Stimulated activated naive B cell treated with anti-CD40 and anti-IgM and Interleukin-4, amounts not matched to agents 10 μg/mL and 1 μg/mL and 100 μg/mL, for 72 hours (primary cell): ENCODE results near the gene CCKAR.
"Not testable (repeated sequence)": the region's sequence is repeated elsewhere in the genome, so short reads cannot be mapped to it uniquely, and the experiment has no call there.

Experiments
- ATAC-seq, 2 donors: fragments of 150-1000 bp; cut with Tn5 transposase; replicated peaks; 2 replicates each; pipeline ENCODE4 v1.10.0; 2021; ENCODE audit warnings: moderate library complexity in 1 of 2
- DNase-seq: peaks from one replicate; pipeline ENCODE4 v3.0.0; 2021
- H3K27ac Mint-ChIP-seq: one replicate; pipeline ENCODE4 v1.8.0; 2022; ENCODE audit warnings: mild to moderate bottlenecking, mixed read lengths
- H3K27me3 Mint-ChIP-seq, 2 donors: one replicate each; pipeline ENCODE4 v1.8.0; 2022; ENCODE audit warnings: mixed read lengths in 2 of 2
- H3K36me3 Mint-ChIP-seq, 2 donors: one replicate each; pipeline ENCODE4 v1.8.0; 2022; ENCODE audit warnings: mixed read lengths in 2 of 2, mild to moderate bottlenecking in 1 of 2
- H3K4me1 Mint-ChIP-seq, 2 donors: one replicate each; pipeline ENCODE4 v1.8.0; 2022; ENCODE audit warnings: mixed read lengths in 2 of 2, mild to moderate bottlenecking in 1 of 2
- H3K4me3 Mint-ChIP-seq, 2 donors: one replicate each; pipeline ENCODE4 v1.8.0; 2022; ENCODE audit warnings: mild to moderate bottlenecking in 2 of 2, mixed read lengths in 2 of 2, moderate library complexity in 1 of 2
- H3K9me3 Mint-ChIP-seq, 2 donors: one replicate each; pipeline ENCODE4 v1.8.0; 2022; ENCODE audit warnings: mixed read lengths in 2 of 2, mild to moderate bottlenecking in 1 of 2

Gene CCKAR

DNA sequence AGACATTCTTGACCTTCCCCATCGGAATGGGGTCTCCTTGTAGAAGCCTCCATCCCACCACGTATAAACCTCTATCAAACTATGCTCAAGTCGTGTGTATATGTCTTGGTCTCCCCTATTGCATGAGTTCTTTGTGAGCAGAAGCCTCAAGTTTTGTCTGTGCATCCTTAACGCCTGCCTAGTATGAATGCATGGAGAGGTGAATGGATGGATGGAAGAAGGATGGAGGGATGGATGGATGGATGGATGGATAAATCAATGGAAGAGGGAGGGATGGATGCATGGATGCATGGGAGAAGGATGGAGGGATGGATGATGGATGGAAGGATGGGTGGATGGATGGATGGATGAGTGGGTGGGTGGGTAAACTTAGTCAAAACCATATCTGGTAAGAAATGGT, 17.0 kb upstream of the CCKAR start:
- H3K4me3 Mint-ChIP-seq: no peak overlapping the region
- peaks cover 0 to under 1% of the 10 kb centered on the region in 2 donors for H3K27me3 Mint-ChIP-seq
- DNase-seq (no peak), ATAC-seq (no peak)
- H3K9me3 Mint-ChIP-seq: no peaks in the 10 kb centered on the region
- H3K4me1 Mint-ChIP-seq: no peaks in the 10 kb centered on the region
- H3K27ac Mint-ChIP-seq: no peak overlapping the region
- no peaks in the 10 kb centered on the region for H3K36me3 Mint-ChIP-seq

DNA sequence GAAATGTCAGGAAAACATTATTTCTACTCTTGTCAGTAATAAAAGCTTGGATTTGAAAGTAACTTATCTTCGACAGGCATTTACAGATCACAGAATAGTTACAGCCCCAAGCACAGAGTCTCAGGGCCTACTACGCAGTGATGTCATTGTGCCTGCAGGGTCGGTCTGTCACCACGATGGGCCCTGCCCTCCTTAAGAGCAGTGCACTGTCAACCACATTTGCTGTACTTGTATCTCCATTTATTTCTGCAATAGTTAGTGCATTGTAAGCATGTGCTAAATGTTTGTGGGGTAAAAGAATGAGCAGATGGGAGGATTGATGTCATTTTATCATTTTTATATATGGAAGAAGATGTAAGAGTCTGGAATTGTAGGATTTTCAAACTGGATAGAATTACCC, 13.6 kb upstream of the CCKAR start:
- Mint-ChIP-seq H3K9me3 (peaks cover 3 to 6% of the 10 kb centered on the region in 2 donors), H3K4me1 (no peaks in the 10 kb centered on the region), H3K27ac (no peak overlapping the region), H3K36me3 (peaks cover 0 to 2% of the 10 kb centered on the region in 2 donors), H3K4me3 (no peak overlapping the region), H3K27me3 (peaks cover 0 to 8% of the 10 kb centered on the region in 2 donors)
- DNase-seq (no peak), ATAC-seq (no peak)

DNA sequence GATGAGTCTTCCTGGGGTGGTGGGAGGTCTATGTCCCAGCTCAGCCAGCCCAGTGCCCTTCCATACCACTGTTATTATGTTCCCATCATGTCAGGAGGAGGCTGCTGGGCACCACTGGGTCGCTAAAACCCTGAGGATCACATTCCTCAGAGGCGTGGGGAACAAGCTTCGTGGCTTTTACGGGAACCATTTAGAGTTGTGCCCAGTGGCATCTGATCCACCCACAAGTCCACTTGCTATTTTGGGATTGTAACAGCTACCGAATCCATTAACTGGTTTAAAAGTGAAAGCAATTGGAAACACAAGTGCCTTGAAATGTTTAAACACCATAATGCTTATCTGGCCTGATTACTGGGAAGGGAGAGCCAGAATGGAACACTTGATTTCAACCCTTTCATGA, 13.1 kb upstream of the CCKAR start:
- Mint-ChIP-seq H3K27me3 (peaks cover 0 to 9% of the 10 kb centered on the region in 2 donors), H3K27ac (no peak overlapping the region), H3K4me3 (no peak overlapping the region), H3K4me1 (no peaks in the 10 kb centered on the region), H3K36me3 (peaks cover 0 to 2% of the 10 kb centered on the region in 2 donors), H3K9me3 (peaks cover 4 to 6% of the 10 kb centered on the region in 2 donors)
- DNase-seq (no peak), ATAC-seq (no peak)

DNA sequence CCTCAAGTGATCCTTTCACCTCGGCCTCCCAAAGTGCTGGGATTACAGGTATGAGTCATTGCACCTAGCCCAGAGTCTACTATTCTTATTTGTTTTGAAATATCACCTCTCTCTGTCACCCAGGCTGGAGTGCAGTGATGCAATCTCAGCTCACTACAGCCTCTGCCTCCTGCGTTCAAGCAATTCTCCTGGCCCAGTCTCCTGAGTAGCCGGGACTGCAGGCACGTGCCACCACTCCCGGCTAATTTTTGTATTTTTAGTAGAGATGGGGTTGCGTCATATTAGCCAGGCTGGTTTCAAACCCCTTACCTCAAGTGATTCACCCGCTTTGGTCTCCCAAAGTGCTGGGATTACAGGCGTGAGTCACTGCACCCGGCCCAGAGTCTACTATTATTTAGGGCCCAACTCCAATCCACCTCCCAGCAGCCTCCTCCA, 10.3 kb upstream of the CCKAR start:
- peaks cover 5 to 15% of the 10 kb centered on the region in 2 donors for H3K27me3 Mint-ChIP-seq
- DNase-seq, H3K9me3 Mint-ChIP-seq, H3K4me1 Mint-ChIP-seq, ATAC-seq, H3K4me3 Mint-ChIP-seq, H3K36me3 Mint-ChIP-seq, H3K27ac Mint-ChIP-seq: not testable (repeated sequence)

DNA sequence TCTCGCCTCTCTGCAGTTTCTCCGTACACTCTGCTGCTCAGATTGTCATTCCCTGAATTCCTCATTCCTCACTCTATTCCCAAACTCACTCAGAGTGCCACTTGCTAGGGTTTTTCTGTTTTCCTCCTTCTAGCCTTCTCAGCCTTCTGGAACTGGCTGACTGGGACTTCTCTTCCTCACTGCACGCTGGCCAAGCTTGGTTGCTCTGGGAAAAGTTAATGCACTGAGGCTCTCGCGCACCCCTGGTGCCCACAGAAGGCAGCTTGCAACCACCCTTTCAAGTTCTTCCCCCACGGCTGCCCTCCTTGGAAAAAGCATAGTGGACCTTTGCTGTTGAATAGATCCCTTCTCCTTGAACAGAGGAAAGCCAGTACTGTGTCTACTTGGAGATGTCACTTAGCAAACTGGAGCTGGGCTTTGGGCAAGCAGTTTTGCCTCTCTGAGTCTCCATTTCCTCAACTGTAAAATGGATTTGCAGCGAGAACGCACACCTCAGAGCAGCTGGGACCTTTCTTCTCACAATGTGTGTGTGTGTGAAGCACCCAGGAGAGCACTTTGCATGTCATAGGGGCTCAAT, 6.0 kb upstream of the CCKAR start:
- no peak for ATAC-seq
- H3K4me3 Mint-ChIP-seq: no peak overlapping the region
- H3K27me3 Mint-ChIP-seq: peaks cover 23 to 24% of the 10 kb centered on the region in 2 donors
- no peaks in the 10 kb centered on the region for H3K4me1 Mint-ChIP-seq
- peaks cover 0 to 2% of the 10 kb centered on the region in 2 donors for H3K36me3 Mint-ChIP-seq
- DNase-seq: no peak
- H3K27ac Mint-ChIP-seq: no peak overlapping the region
- H3K9me3 Mint-ChIP-seq: peaks cover 8 to 11% of the 10 kb centered on the region in 2 donors

GRCh38 chr4:26493461-26493860, 3.2 kb upstream of the CCKAR start:
- no peaks in the 10 kb centered on the region for H3K36me3 Mint-ChIP-seq
- H3K27ac Mint-ChIP-seq: no peak overlapping the region
- DNase-seq (no peak), ATAC-seq (no peak)
- peaks cover 27 to 38% of the 10 kb centered on the region in 2 donors for H3K27me3 Mint-ChIP-seq
- no peak overlapping the region for H3K4me3 Mint-ChIP-seq
- no peaks in the 10 kb centered on the region for H3K4me1 Mint-ChIP-seq
- peaks cover 4 to 5% of the 10 kb centered on the region in 2 donors for H3K9me3 Mint-ChIP-seq

GRCh38 chr4:26491449-26492170, 1.3 kb upstream of the CCKAR start:
- no peak for ATAC-seq
- H3K36me3 Mint-ChIP-seq: no peaks in the 10 kb centered on the region

GRCh38 chr4:26490960-26491284, 638 bp upstream of the CCKAR start:
- Mint-ChIP-seq H3K36me3 (no peaks in the 10 kb centered on the region), H3K27ac (no peak overlapping the region), H3K27me3 (peaks cover 28 to 35% of the 10 kb centered on the region in 2 donors), H3K4me1 (no peaks in the 10 kb centered on the region), H3K4me3 (no peak overlapping the region), H3K9me3 (peaks cover 4 to 5% of the 10 kb centered on the region in 2 donors)
- ATAC-seq (no peak), DNase-seq (no peak)

More at GRCh38 chr4:26491449-26492170, 1.3 kb upstream of the CCKAR start:
- Mint-ChIP-seq H3K4me1 (no peaks in the 10 kb centered on the region), H3K27ac (no peak overlapping the region), H3K9me3 (peaks cover 4 to 5% of the 10 kb centered on the region in 2 donors), H3K27me3 (peaks cover 33 to 40% of the 10 kb centered on the region in 2 donors), H3K4me3 (no peak overlapping the region)
- DNase-seq: no peak

DNA sequence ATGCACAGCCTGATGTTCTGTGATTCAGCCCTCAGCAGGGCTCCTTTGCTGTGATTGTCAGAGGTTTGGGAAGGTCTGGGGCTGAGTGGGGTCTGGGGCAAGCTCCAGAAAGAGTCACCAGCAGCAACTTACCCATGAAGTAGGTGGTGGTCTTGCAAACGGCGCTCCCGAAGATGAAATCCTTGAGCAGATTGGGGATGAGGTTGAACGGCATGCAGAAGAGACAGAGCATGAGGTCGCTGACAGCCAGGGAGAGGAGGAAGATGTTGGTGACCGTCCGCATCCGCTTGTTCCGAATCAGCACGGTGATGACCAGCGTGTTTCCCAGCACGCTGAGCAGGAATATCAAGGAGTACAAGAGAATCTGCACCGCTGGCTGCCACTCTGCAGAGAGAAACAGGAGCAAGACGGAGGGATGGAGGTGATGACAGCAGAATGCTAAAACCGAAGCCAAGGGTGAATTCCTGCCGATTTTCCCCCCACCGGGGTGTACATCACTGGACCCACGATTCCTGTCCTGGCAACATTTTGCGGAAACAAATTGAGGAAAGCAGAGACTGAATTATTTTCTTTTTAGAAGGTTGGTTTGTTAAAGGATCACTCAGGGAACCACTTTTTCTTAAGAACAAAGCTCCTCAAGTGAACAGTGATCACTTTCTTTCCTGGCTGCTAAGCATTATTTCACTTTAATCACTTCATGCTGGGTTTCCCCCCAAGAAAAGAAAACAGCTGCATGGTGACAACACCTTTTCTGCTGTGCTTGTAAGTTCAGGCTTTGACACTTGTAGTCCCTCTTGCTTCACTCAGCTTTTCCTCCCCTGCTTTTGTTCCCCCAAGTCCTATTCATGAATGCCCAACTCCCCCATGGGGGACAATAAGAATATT, 941 bp downstream of the CCKAR start:
- H3K27me3 Mint-ChIP-seq: peaks cover 23 to 29% of the 10 kb centered on the region in 2 donors
- DNase-seq (no peak), ATAC-seq (no peak)
- no peak overlapping the region for H3K4me3 Mint-ChIP-seq
- no peak overlapping the region for H3K27ac Mint-ChIP-seq
- no peaks in the 10 kb centered on the region for H3K4me1 Mint-ChIP-seq
- no peaks in the 10 kb centered on the region for H3K9me3 Mint-ChIP-seq
- H3K36me3 Mint-ChIP-seq: no peaks in the 10 kb centered on the region

DNA sequence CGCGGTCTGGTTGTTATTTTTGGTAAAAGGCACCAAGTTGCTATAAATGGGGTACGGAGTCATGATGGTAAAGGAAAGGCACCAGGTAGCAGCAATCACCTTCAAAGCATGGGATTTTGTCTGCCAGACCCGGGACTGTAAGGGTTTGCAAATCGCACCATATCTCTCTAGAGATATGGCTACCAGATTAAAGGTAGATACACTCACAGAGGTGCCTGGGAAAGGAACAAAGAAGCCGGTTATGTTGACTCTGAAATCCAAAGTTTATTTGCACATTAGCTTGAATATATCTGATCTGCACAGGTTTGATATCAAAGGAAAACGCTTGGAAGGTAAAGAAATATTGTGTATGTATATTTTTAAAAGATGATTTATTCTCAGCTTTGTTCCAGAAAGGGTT, 4.6 kb downstream of the CCKAR start:
- Mint-ChIP-seq H3K4me3 (no peak overlapping the region), H3K27ac (no peak overlapping the region), H3K9me3 (peaks cover 4% of the 10 kb centered on the region in 2 donors), H3K36me3 (no peaks in the 10 kb centered on the region), H3K27me3 (peaks cover 16 to 18% of the 10 kb centered on the region in 2 donors), H3K4me1 (no peaks in the 10 kb centered on the region)
- ATAC-seq: no peak
- DNase-seq: no peak

- H3K36me3 Mint-ChIP-seq: no peaks in the 10 kb centered on the region
- H3K9me3 Mint-ChIP-seq: peaks cover 4% of the 10 kb centered on the region in 2 donors
- ATAC-seq (no peak), DNase-seq (no peak)
- no peak overlapping the region for H3K4me3 Mint-ChIP-seq
- peaks cover 12 to 13% of the 10 kb centered on the region in 2 donors for H3K27me3 Mint-ChIP-seq
- H3K4me1 Mint-ChIP-seq: no peaks in the 10 kb centered on the region
- no peak overlapping the region for H3K27ac Mint-ChIP-seq
Observed at GRCh38 chr4:26484516-26484915, 5.8 kb downstream of the CCKAR start.

DNA sequence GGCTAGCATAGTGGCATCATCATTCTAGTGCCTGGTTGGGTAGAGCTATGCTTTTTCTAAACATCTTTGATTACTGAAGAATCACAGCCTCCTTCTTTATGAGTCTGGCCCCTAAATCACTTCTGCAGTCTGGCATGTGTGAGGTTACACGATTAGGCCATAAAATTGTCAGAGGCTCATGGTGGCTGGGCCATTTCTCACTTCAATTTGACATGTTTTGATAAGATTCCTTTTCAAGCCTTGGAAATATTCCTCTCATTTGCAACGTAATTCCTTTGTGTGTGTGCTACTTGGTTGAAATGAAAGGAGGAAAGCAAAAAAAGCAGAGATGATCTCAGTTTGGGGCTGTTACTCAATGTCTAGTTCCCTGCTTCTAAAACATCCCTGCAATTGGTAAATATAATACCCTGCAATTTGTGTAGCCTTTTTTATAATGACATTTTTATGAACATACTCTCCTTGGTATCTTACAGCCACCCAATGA, 6.2 kb downstream of the CCKAR start:
- no peak overlapping the region for H3K27ac Mint-ChIP-seq
- H3K27me3 Mint-ChIP-seq: peaks cover 7 to 10% of the 10 kb centered on the region in 2 donors
- H3K4me1 Mint-ChIP-seq: no peaks in the 10 kb centered on the region
- no peak for DNase-seq
- peaks cover 4% of the 10 kb centered on the region in 2 donors for H3K9me3 Mint-ChIP-seq
- H3K4me3 Mint-ChIP-seq: no peak overlapping the region
- H3K36me3 Mint-ChIP-seq: no peaks in the 10 kb centered on the region
- no peak for ATAC-seq

- H3K27ac Mint-ChIP-seq: no peak overlapping the region
- ATAC-seq (no peak), DNase-seq (no peak)
- H3K9me3 Mint-ChIP-seq: peaks cover 4% of the 10 kb centered on the region in 2 donors
- no peaks in the 10 kb centered on the region for H3K36me3 Mint-ChIP-seq
- H3K4me1 Mint-ChIP-seq: no peaks in the 10 kb centered on the region
- H3K27me3 Mint-ChIP-seq: peaks cover 1 to 5% of the 10 kb centered on the region in 2 donors
- no peak overlapping the region for H3K4me3 Mint-ChIP-seq
Observed at GRCh38 chr4:26482508-26483462, 7.5 kb downstream of the CCKAR start.
